Epithelial cell of proximal tubule (primary cell): Measurements from ENCODE around the gene KHNYN. TPM values are rescaled to one million over a fixed set of nuclear protein-coding genes. Genes with fewer than 3 reads are reported as not detected.

ENCODE experiments used
- DNase-seq: peaks from one replicate; pipeline ENCODE4 v3.0.0-alpha.2; 2011; ENCODE audit warnings: low read depth
- H3K4me3 ChIP-seq: 2 replicates; pipeline ENCODE4 v1.5.1; 2011; ENCODE audit warnings: low read depth, mild to moderate bottlenecking, low read length
- CTCF ChIP-seq: conservative IDR thresholded peaks from 2 replicates; pipeline ENCODE4 v1.5.1; 2012; ENCODE audit warnings: low read depth, mild to moderate bottlenecking, low read length
- total RNA-seq: library from RNA; depleted of rRNA; stranded (reverse); fragments of >200 nt; gene quantifications from 2 replicates; pipeline ENCODE4 v1.2.3, GENCODE V29; 2015

Gene KHNYN
- total RNA-seq, 1 donor from 2014 or later = 41.6 TPM

- TF ChIP-seq CTCF = no peak
- H3K4me3 ChIP-seq = no peak overlapping the region
- no peak for DNase-seq
These were observed 12.7 kb upstream of the KHNYN start for GRCh38 chr14:24416932-24417619.

- no peak for DNase-seq
- no peak for TF ChIP-seq CTCF
- H3K4me3 ChIP-seq = no peak overlapping the region
These were observed 11.8 kb upstream of the KHNYN start for GRCh38 chr14:24417832-24418491.

GRCh38 chr14:24418492-24418873, 11.3 kb upstream of the KHNYN start:
- no peak for DNase-seq
- no peak for TF ChIP-seq CTCF
- H3K4me3 ChIP-seq = no peak overlapping the region

- TF ChIP-seq CTCF = no peak
- DNase-seq = no peak
- no peak overlapping the region for H3K4me3 ChIP-seq
These were observed 7.5 kb upstream of the KHNYN start for GRCh38 chr14:24422261-24422660.

GRCh38 chr14:24422694-24423601, 6.8 kb upstream of the KHNYN start:
- TF ChIP-seq CTCF = no peak
- no peak overlapping the region for H3K4me3 ChIP-seq
- DNase-seq = no peak

GRCh38 chr14:24425704-24426103, 4.0 kb upstream of the KHNYN start:
- no peak for DNase-seq
- H3K4me3 ChIP-seq = no peak overlapping the region
- TF ChIP-seq CTCF = no peak
